ENCODE data around the gene EPB41L2. TPM values are rescaled to one million over a fixed set of nuclear protein-coding genes. Genes with fewer than 3 reads are reported as not detected.
A peak's percentile ranks its signal among the peaks of the same experiment; 100 is the strongest.

Gene EPB41L2
- total and polyA plus RNA-seq, 2 experiments from 2014 or later, result 76.2 to 91.7 TPM

DNA sequence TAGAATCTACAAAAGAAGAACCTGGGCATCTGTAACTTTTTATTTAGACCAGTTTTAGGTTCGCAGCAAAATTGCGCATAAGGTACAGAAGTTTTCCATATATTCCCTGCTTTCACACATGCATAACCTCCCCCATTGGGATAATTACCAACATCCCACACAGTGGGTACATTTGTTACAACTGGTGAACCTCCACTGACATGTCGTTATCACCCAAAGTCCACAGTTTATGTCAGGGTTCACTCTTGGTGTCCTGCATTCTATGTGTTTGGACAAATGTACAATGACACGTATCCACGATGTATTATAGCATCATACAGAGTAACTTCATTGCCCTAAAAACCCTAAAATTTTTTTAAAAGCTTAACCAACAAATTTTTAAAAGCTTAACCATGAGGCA is 126.1 kb downstream of the EPB41L2 start:
- peaks cover 7% of the 10 kb centered on the region; the same call in 1 of the 2 replicates for H3K79me2 ChIP-seq (replicated peaks; ENCODE audit: insufficient read depth)
- no peak overlapping the region for H3K4me3 ChIP-seq
- DNase-seq (ENCODE audit: low spot score), result no peak
- Mint-ChIP-seq H3K4me3 (no peak overlapping the region), H3K27me3 (ENCODE audit: insufficient read depth, low read depth, poor library complexity) (no peaks in the 10 kb centered on the region), H3K4me1 (peaks cover 31% of the 10 kb centered on the region), H3K27ac (no peak overlapping the region), H3K9me3 (no peaks in the 10 kb centered on the region), H3K36me3 (ENCODE audit: low read depth) (no peaks in the 10 kb centered on the region)
- H3K36me3 ChIP-seq (ENCODE audit: insufficient read depth), result no peaks in the 10 kb centered on the region
- H3K27me3 ChIP-seq (ENCODE audit: insufficient read depth), result no peaks in the 10 kb centered on the region
- no peak for ATAC-seq
- H4K20me1 ChIP-seq (replicated peaks; ENCODE audit: insufficient read depth), result no peaks in the 10 kb centered on the region
- H3K27ac ChIP-seq (ENCODE audit: low read depth), result no peak overlapping the region
- H2AFZ ChIP-seq, result no peak overlapping the region
- TF ChIP-seq EZH2phosphoT487 (IDR thresholded peaks at IDR 0.05; ENCODE audit: unreplicated experiment), result no peak
- H3K4me2 ChIP-seq, result no peak overlapping the region
- H3F3A ChIP-seq (replicated peaks; ENCODE audit: low read depth), result no peaks in the 10 kb centered on the region
- no peaks in the 10 kb centered on the region for H3K9me2 ChIP-seq (ENCODE audit: insufficient read depth)
- peaks cover 26% of the 10 kb centered on the region for H3K4me1 ChIP-seq (ENCODE audit: insufficient read depth)

DNA sequence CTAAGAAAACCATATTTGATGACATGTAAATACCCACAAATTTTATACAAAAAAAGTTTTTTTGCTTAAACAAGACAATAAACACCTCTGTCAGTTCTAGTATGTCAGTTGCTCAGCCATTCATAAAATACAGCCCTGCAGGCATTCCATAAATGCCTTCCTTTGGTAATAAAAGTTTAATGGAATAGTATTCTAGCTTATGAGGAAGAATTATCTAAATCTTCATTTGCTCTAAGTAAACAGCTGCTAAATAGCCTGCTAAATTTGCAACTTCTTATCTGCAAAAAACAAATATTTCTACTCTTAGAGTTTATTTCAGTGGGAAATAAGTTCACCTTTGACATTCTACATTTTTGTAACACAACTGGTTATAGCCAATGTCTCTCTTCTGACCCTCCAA is 127.1 kb downstream of the EPB41L2 start:
- Mint-ChIP-seq H3K4me3 (no peak overlapping the region), H3K27me3 (ENCODE audit: insufficient read depth, low read depth, poor library complexity) (no peaks in the 10 kb centered on the region), H3K9me3 (0 out of 3 replicates have a peak, but pooled peaks cover under 1% of the 10 kb centered on the region)
- TF ChIP-seq EZH2 (IDR thresholded peaks at IDR 0.05; ENCODE audit: low read depth, unreplicated experiment) (no peak), JUNB (IDR thresholded peaks at IDR 0.05; ENCODE audit: unreplicated experiment) (no peak), CREB1 (CRISPR knock-in tag; IDR thresholded peaks at IDR 0.05; ENCODE audit: low read depth) (no peak), STAT1 (IDR thresholded peaks at IDR 0.05; ENCODE audit: unreplicated experiment) (no peak), ZNF331 (CRISPR knock-in tag; IDR thresholded peaks at IDR 0.05; ENCODE audit: low read depth) (no peak), NANOG (IDR thresholded peaks at IDR 0.05; ENCODE audit: borderline replicate concordance) (no peak), EZH2phosphoT487 (IDR thresholded peaks at IDR 0.05; ENCODE audit: unreplicated experiment) (no peak)
- TF ChIP-seq, protein P1, sequence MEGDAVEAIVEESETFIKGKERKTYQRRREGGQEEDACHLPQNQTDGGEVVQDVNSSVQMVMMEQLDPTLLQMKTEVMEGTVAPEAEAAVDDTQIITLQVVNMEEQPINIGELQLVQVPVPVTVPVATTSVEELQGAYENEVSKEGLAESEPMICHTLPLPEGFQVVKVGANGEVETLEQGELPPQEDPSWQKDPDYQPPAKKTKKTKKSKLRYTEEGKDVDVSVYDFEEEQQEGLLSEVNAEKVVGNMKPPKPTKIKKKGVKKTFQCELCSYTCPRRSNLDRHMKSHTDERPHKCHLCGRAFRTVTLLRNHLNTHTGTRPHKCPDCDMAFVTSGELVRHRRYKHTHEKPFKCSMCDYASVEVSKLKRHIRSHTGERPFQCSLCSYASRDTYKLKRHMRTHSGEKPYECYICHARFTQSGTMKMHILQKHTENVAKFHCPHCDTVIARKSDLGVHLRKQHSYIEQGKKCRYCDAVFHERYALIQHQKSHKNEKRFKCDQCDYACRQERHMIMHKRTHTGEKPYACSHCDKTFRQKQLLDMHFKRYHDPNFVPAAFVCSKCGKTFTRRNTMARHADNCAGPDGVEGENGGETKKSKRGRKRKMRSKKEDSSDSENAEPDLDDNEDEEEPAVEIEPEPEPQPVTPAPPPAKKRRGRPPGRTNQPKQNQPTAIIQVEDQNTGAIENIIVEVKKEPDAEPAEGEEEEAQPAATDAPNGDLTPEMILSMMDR (conservative IDR thresholded peaks at IDR 0.05; ENCODE audit: low read depth in 2 of 2), result no peak
- TF ChIP-seq, protein P2, sequence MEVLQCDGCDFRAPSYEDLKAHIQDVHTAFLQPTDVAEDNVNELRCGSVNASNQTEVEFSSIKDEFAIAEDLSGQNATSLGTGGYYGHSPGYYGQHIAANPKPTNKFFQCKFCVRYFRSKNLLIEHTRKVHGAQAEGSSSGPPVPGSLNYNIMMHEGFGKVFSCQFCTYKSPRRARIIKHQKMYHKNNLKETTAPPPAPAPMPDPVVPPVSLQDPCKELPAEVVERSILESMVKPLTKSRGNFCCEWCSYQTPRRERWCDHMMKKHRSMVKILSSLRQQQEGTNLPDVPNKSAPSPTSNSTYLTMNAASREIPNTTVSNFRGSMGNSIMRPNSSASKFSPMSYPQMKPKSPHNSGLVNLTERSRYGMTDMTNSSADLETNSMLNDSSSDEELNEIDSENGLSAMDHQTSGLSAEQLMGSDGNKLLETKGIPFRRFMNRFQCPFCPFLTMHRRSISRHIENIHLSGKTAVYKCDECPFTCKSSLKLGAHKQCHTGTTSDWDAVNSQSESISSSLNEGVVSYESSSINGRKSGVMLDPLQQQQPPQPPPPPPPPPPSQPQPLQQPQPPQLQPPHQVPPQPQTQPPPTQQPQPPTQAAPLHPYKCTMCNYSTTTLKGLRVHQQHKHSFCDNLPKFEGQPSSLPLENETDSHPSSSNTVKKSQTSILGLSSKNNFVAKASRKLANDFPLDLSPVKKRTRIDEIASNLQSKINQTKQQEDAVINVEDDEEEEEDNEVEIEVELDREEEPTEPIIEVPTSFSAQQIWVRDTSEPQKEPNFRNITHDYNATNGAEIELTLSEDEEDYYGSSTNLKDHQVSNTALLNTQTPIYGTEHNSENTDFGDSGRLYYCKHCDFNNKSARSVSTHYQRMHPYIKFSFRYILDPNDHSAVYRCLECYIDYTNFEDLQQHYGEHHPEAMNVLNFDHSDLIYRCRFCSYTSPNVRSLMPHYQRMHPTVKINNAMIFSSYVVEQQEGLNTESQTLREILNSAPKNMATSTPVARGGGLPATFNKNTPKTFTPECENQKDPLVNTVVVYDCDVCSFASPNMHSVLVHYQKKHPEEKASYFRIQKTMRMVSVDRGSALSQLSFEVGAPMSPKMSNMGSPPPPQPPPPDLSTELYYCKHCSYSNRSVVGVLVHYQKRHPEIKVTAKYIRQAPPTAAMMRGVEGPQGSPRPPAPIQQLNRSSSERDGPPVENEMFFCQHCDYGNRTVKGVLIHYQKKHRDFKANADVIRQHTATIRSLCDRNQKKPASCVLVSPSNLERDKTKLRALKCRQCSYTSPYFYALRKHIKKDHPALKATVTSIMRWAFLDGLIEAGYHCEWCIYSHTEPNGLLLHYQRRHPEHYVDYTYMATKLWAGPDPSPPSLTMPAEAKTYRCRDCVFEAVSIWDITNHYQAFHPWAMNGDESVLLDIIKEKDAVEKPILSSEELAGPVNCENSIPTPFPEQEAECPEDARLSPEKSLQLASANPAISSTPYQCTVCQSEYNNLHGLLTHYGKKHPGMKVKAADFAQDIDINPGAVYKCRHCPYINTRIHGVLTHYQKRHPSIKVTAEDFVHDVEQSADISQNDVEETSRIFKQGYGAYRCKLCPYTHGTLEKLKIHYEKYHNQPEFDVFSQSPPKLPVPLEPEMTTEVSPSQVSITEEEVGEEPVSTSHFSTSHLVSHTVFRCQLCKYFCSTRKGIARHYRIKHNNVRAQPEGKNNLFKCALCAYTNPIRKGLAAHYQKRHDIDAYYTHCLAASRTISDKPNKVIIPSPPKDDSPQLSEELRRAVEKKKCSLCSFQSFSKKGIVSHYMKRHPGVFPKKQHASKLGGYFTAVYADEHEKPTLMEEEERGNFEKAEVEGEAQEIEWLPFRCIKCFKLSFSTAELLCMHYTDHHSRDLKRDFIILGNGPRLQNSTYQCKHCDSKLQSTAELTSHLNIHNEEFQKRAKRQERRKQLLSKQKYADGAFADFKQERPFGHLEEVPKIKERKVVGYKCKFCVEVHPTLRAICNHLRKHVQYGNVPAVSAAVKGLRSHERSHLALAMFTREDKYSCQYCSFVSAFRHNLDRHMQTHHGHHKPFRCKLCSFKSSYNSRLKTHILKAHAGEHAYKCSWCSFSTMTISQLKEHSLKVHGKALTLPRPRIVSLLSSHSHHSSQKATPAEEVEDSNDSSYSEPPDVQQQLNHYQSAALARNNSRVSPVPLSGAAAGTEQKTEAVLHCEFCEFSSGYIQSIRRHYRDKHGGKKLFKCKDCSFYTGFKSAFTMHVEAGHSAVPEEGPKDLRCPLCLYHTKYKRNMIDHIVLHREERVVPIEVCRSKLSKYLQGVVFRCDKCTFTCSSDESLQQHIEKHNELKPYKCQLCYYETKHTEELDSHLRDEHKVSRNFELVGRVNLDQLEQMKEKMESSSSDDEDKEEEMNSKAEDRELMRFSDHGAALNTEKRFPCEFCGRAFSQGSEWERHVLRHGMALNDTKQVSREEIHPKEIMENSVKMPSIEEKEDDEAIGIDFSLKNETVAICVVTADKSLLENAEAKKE (CRISPR knock-in tag; IDR thresholded peaks at IDR 0.05), result no peak
- TF ChIP-seq, protein P3, sequence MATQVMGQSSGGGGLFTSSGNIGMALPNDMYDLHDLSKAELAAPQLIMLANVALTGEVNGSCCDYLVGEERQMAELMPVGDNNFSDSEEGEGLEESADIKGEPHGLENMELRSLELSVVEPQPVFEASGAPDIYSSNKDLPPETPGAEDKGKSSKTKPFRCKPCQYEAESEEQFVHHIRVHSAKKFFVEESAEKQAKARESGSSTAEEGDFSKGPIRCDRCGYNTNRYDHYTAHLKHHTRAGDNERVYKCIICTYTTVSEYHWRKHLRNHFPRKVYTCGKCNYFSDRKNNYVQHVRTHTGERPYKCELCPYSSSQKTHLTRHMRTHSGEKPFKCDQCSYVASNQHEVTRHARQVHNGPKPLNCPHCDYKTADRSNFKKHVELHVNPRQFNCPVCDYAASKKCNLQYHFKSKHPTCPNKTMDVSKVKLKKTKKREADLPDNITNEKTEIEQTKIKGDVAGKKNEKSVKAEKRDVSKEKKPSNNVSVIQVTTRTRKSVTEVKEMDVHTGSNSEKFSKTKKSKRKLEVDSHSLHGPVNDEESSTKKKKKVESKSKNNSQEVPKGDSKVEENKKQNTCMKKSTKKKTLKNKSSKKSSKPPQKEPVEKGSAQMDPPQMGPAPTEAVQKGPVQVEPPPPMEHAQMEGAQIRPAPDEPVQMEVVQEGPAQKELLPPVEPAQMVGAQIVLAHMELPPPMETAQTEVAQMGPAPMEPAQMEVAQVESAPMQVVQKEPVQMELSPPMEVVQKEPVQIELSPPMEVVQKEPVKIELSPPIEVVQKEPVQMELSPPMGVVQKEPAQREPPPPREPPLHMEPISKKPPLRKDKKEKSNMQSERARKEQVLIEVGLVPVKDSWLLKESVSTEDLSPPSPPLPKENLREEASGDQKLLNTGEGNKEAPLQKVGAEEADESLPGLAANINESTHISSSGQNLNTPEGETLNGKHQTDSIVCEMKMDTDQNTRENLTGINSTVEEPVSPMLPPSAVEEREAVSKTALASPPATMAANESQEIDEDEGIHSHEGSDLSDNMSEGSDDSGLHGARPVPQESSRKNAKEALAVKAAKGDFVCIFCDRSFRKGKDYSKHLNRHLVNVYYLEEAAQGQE (IDR thresholded peaks at IDR 0.05; ENCODE audit: unreplicated experiment), result no peak

More for the DNA sequence above, 127.1 kb downstream of the EPB41L2 start:
- Mint-ChIP-seq H3K4me1 (peaks cover 31% of the 10 kb centered on the region), H3K36me3 (ENCODE audit: low read depth) (peaks cover 3% of the 10 kb centered on the region; the same call in 2 of the 3 replicates), H3K27ac (no peak overlapping the region)
- H3F3A ChIP-seq (replicated peaks; ENCODE audit: low read depth), result no peaks in the 10 kb centered on the region
- no peaks in the 10 kb centered on the region for H4K20me1 ChIP-seq (replicated peaks; ENCODE audit: insufficient read depth)
- no peaks in the 10 kb centered on the region for H3K36me3 ChIP-seq (ENCODE audit: insufficient read depth)
- peaks cover 15% of the 10 kb centered on the region; the same call in 1 of the 2 replicates for H3K79me2 ChIP-seq (replicated peaks; ENCODE audit: insufficient read depth)
- H3K27me3 ChIP-seq (ENCODE audit: insufficient read depth), result no peaks in the 10 kb centered on the region
- no peak for DNase-seq (ENCODE audit: low spot score)
- H3K9me2 ChIP-seq (ENCODE audit: insufficient read depth), result no peaks in the 10 kb centered on the region
- H3K4me1 ChIP-seq (ENCODE audit: insufficient read depth), result peaks cover 26% of the 10 kb centered on the region
- 0 out of 2 replicates have a peak overlapping the region, but pooled peaks have one; percentile 5 for H3K4me2 ChIP-seq
- ATAC-seq, result no peak
- no peak overlapping the region for H3K27ac ChIP-seq (ENCODE audit: low read depth)
- H2AFZ ChIP-seq, result no peak overlapping the region
- H3K4me3 ChIP-seq, result no peak overlapping the region

Data from GM23338 (cell line).